SK-N-SH (cell line): Measurements from ENCODE around the gene SPAG9. TPM values are rescaled to one million over a fixed set of nuclear protein-coding genes. Genes with fewer than 3 reads are reported as not detected.

ENCODE experiments used
- CTCF ChIA-PET: fragments of 300-600, 350-600 bp; formaldehyde crosslinking; extraction: SDS; loops from one replicate; lab custom pipeline; 2021; lab: Yijun Ruan, JAX
- POLR2A ChIA-PET: fragments of 350-600 bp; sonication (Branson Sonifier 250); formaldehyde crosslinking; extraction: SDS; loops from one replicate; lab custom pipeline; 2020; ENCODE audit warnings: antibody characterized with exemption, inconsistent platforms; lab: Yijun Ruan, JAX
- DNase-seq: peaks from one replicate; pipeline ENCODE4 v3.0.0; 2012
- H2AFZ ChIP-seq: fragments of 200-600 bp; sonication (generic); 2 replicates; pipeline ENCODE4 v1.8.1; 2016; ENCODE audit warnings: antibody characterized with exemption, mild to moderate bottlenecking, low read depth
- H3F3A ChIP-seq: fragments of 200-600 bp; sonication (generic); replicated peaks from 2 replicates; pipeline ENCODE3; 2016; ENCODE audit warnings: antibody characterized with exemption, mild to moderate bottlenecking; ENCODE audit not compliant: insufficient read depth
- H3K27ac ChIP-seq, 2 experiments: fragments of 200-500 bp in 1 of 2; fragments of 200-600 bp in 1 of 2; sonication (Bioruptor generic) in 1 of 2; sonication (generic), shearing (Covaris generic) in 1 of 2; 2 replicates each; pipeline versions ENCODE4 v1.5.1 to v1.6.1; 2014 to 2016; ENCODE audit warnings: low read depth in 2 of 2, inconsistent platforms in 1 of 2, low read length in 1 of 2, mild to moderate bottlenecking in 1 of 2, mixed read lengths in 1 of 2
- H3K27me3 ChIP-seq: fragments of 200-600 bp; sonication (generic), shearing (Covaris generic); 2 replicates; pipeline ENCODE4 v1.6.1; 2016; ENCODE audit warnings: mixed run types; ENCODE audit not compliant: insufficient read depth
- H3K36me3 ChIP-seq, 2 experiments: fragments of 200-500 bp in 1 of 2; fragments of 200-600 bp in 1 of 2; sonication (Bioruptor generic) in 1 of 2; sonication (generic) in 1 of 2; replicated peaks in 1 of 2; 2 replicates each; pipeline versions ENCODE3 to v1.5.1; 2014 to 2016; ENCODE audit warnings: low read length in 1 of 2, mild to moderate bottlenecking in 1 of 2; ENCODE audit not compliant: insufficient read depth in 2 of 2, control insufficient read depth in 1 of 2
- H3K4me1 ChIP-seq, 2 experiments: fragments of 200-500 bp in 1 of 2; fragments of 200-600 bp in 1 of 2; sonication (Bioruptor generic) in 1 of 2; sonication (generic), shearing (Covaris generic) in 1 of 2; 2 replicates each; pipeline versions ENCODE4 v1.5.1 to v1.6.1; 2014 to 2016; ENCODE audit warnings: low read depth in 1 of 2, low read length in 1 of 2, mixed run types in 1 of 2; ENCODE audit not compliant: insufficient read depth in 2 of 2, control insufficient read depth in 1 of 2
- H3K4me2 ChIP-seq: fragments of 200-600 bp; sonication (generic), shearing (Covaris generic); 2 replicates; pipeline ENCODE4 v1.6.1; 2017; ENCODE audit warnings: mixed run types
- H3K4me3 ChIP-seq, 2 experiments: fragments of 200-500 bp in 1 of 2; fragments of 200-600 bp in 1 of 2; sonication (Bioruptor generic) in 1 of 2; sonication (generic), shearing (Covaris generic) in 1 of 2; 2 replicates each; pipeline versions ENCODE4 v1.5.1 to v1.8.1; 2014 to 2016; ENCODE audit warnings: low read depth in 2 of 2, inconsistent platforms in 1 of 2, low read length in 1 of 2, mild to moderate bottlenecking in 1 of 2, mixed read lengths in 1 of 2, moderate library complexity in 1 of 2
- H3K79me2 ChIP-seq: fragments of 200-600 bp; sonication (generic); 2 replicates; pipeline ENCODE4 v1.8.1; 2017; ENCODE audit warnings: mild to moderate bottlenecking; ENCODE audit not compliant: insufficient read depth
- H3K9ac ChIP-seq: fragments of 200-600 bp; sonication (generic); 2 replicates; pipeline ENCODE4 v1.6.1; 2017; ENCODE audit warnings: mixed run types
- H3K9me2 ChIP-seq: fragments of 200-600 bp; sonication (generic); 2 replicates; pipeline ENCODE4 v1.6.1; 2017; ENCODE audit warnings: mixed run types
- H3K9me3 ChIP-seq: fragments of 200-600 bp; sonication (generic); 2 replicates; pipeline ENCODE4 v1.6.1; 2017; ENCODE audit warnings: mixed run types, mild to moderate bottlenecking, moderate library complexity
- H4K20me1 ChIP-seq: fragments of 200-600 bp; sonication (generic); 2 replicates; pipeline ENCODE4 v1.6.1; 2017; ENCODE audit warnings: mild to moderate bottlenecking, mixed run types; ENCODE audit not compliant: insufficient read depth
- CHD2 ChIP-seq: fragments of 150-350 bp; IDR thresholded peaks from 2 replicates; pipeline ENCODE4 v1.6.1; 2018; ENCODE audit warnings: low read length; ENCODE audit not compliant: partially characterized antibody
- ELF1 ChIP-seq: IDR thresholded peaks from 2 replicates; pipeline ENCODE4 v1.4.0; 2012
- EP300 ChIP-seq, 2 experiments: IDR thresholded peaks; 2 replicates each; pipeline versions ENCODE4 v1.4.0 to v1.6.1; 2012; ENCODE audit warnings: borderline replicate concordance in 1 of 2, low read depth in 1 of 2, low read length in 1 of 2
- FOSL2 ChIP-seq: IDR thresholded peaks from 2 replicates; pipeline ENCODE4 v1.4.0; 2012; ENCODE audit warnings: low read depth, mild to moderate bottlenecking, moderate library complexity, borderline replicate concordance
- FOXM1 ChIP-seq: IDR thresholded peaks from 2 replicates; pipeline ENCODE4 v1.4.0; 2012; ENCODE audit warnings: low read depth, mild to moderate bottlenecking
- GATA2 ChIP-seq: sonication (generic); formaldehyde crosslinking; IDR thresholded peaks from 2 replicates; pipeline ENCODE4 v1.5.0; 2020; ENCODE audit warnings: mild to moderate bottlenecking, missing genetic modification reagents
- JUND ChIP-seq: IDR thresholded peaks from 2 replicates; pipeline ENCODE4 v1.4.0; 2012
- MEF2A ChIP-seq: IDR thresholded peaks from 2 replicates; pipeline ENCODE4 v1.4.0; 2012; ENCODE audit warnings: low read depth, borderline replicate concordance
- RAD21 ChIP-seq: IDR thresholded peaks from 2 replicates; pipeline ENCODE4 v1.6.1; 2012; ENCODE audit warnings: mild to moderate bottlenecking, low read length
- RCOR1 ChIP-seq: fragments of 150-350 bp; IDR thresholded peaks from 2 replicates; pipeline ENCODE4 v1.6.1; 2017; ENCODE audit warnings: antibody characterized with exemption, low read length
- REST ChIP-seq: IDR thresholded peaks from 2 replicates; pipeline ENCODE4 v1.6.1; 2012; ENCODE audit warnings: mild to moderate bottlenecking, low read depth, low read length, moderate library complexity
- RFX5 ChIP-seq: IDR thresholded peaks from 2 replicates; pipeline ENCODE4 v1.6.1; 2012; ENCODE audit warnings: mild to moderate bottlenecking, improper control_type of control experiment, low read length
- RXRA ChIP-seq: IDR thresholded peaks from 2 replicates; pipeline ENCODE4 v1.4.0; 2012; ENCODE audit warnings: low read depth, mild to moderate bottlenecking, borderline replicate concordance
- SMC3 ChIP-seq: IDR thresholded peaks from 2 replicates; pipeline ENCODE4 v1.6.1; 2012; ENCODE audit warnings: low read depth, low read length, improper control_type of control experiment
- TCF12 ChIP-seq: IDR thresholded peaks from 2 replicates; pipeline ENCODE4 v1.4.0; 2012
- TEAD4 ChIP-seq: IDR thresholded peaks from 2 replicates; pipeline ENCODE4 v1.4.0; 2012; ENCODE audit warnings: mild to moderate bottlenecking, borderline replicate concordance; ENCODE audit not compliant: insufficient read depth
- USF2 ChIP-seq: fragments of 150-350 bp; IDR thresholded peaks from 2 replicates; pipeline ENCODE4 v1.6.1; 2017; ENCODE audit warnings: antibody characterized with exemption, low read length, low read depth, borderline replicate concordance
- WGBS: methylation state at CpG from one replicate; pipeline ENCODE4 v1.1.6; 2017; ENCODE audit warnings: low lambda C conversion rate; 5-methylcytosine and 5-hydroxymethylcytosine counted together
- polyA plus RNA-seq, 3 experiments: library from polyadenylated mRNA; depleted of rRNA; stranded (reverse); fragments of >200 nt; gene quantifications; 2 replicates each; pipeline ENCODE4 v1.2.3, GENCODE V29; 2012

Gene SPAG9
- polyA plus RNA-seq, 1 of the 3 experiments (the other 2 are of a cell fraction) = 32.1 TPM

DNA sequence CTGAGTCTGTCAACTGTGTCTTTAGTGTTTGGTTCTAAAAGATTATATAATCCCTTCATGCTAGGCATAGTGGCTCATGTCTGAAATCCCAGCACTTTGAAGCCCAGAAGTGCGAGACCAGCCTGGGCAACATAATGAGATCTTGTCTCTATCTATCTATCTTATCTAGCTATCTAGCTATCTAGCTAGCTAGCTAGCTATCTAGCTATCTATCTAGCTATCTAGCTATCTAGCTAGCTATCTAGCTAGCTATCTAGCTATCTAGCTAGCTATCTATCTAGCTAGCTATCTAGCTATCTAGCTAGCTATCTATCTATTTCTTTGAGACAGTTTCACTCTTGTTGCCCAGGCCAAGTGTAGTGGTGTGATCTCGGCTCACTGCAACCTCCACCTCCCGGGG, 43.8 kb downstream of the SPAG9 start:
- no peak for TF ChIP-seq EP300 (IDR thresholded peaks at IDR 0.05; ENCODE audit: borderline replicate concordance in 1 of 2, low read depth in 1 of 2, low read length in 1 of 2)
- TF ChIP-seq FOSL2 = no peak
- TF ChIP-seq FOXM1 = no peak
- TF ChIP-seq RCOR1 = no peak
- TF ChIP-seq JUND = no peak
- TF ChIP-seq TEAD4 = no peak
- TF ChIP-seq RFX5 = no peak
- TF ChIP-seq SMC3 = no peak
- TF ChIP-seq GATA2 (CRISPR knock-in tag) = no peak
- no peak for TF ChIP-seq USF2
- no peak for TF ChIP-seq RXRA
- TF ChIP-seq TCF12 = no peak
- no peak for TF ChIP-seq REST
- TF ChIP-seq RAD21 = no peak
- no peak for TF ChIP-seq MEF2A
- TF ChIP-seq CHD2 = no peak
- no peak for TF ChIP-seq ELF1

More for the DNA sequence above, 43.8 kb downstream of the SPAG9 start:
- Histone ChIP-seq H3K27ac (no peak overlapping the region), H3K4me1 (no peaks in the 10 kb centered on the region), H3F3A (peaks cover 34% of the 10 kb centered on the region), H3K9ac (no peak overlapping the region), H3K4me2 (no peak overlapping the region), H3K79me2 (peaks cover 98% of the 10 kb centered on the region), H3K4me3 (no peak overlapping the region), H3K9me2 (no peaks in the 10 kb centered on the region), H4K20me1 (peaks cover 3% of the 10 kb centered on the region; the same call in 1 of the 2 replicates), H3K36me3 (peaks cover 2 to 49% of the 10 kb centered on the region in 2 experiments), H2AFZ (no peak overlapping the region), H3K27me3 (no peaks in the 10 kb centered on the region), H3K9me3 (no peaks in the 10 kb centered on the region; the same call in 1 of the 2 replicates)
- CTCF ChIA-PET = interaction anchor here (0.8 to 2.3 kb wide), 4 partner anchors 9 to 76 kb away, joined by 3 to 10 read pairs (median 4); no protein-coding TSS in a partner anchor
- POLR2A ChIA-PET = no interaction called here
- DNase-seq = no peak
- WGBS = 93% methylated on average over 3 of the region's 3 CpGs
